Type B pancreatic cell (in vitro differentiated cells): Measurements from ENCODE around the gene ABLIM2. TPM values are rescaled to one million over a fixed set of nuclear protein-coding genes. Genes with fewer than 3 reads are reported as not detected.

ENCODE experiments used
- DNase-seq: peaks from one replicate; pipeline ENCODE4 v3.0.0; 2021; ENCODE audit warnings: mixed read lengths; ENCODE audit not compliant: unreplicated experiment; ENCODE audit errors: extremely low spot score
- H3K27ac Mint-ChIP-seq: 2 replicates; pipeline ENCODE4 v1.8.0; 2021; ENCODE audit warnings: mild to moderate bottlenecking, mixed read lengths
- H3K27me3 Mint-ChIP-seq: 2 replicates; pipeline ENCODE4 v1.8.0; 2021; ENCODE audit warnings: mixed read lengths
- H3K36me3 Mint-ChIP-seq: 2 replicates; pipeline ENCODE4 v1.8.0; 2021; ENCODE audit warnings: mixed read lengths
- H3K4me1 Mint-ChIP-seq: one replicate; pipeline ENCODE4 v1.8.0; 2021; ENCODE audit warnings: mixed read lengths; ENCODE audit not compliant: unreplicated experiment
- H3K4me3 Mint-ChIP-seq: 2 replicates; pipeline ENCODE4 v1.8.0; 2021; ENCODE audit warnings: mild to moderate bottlenecking, mixed read lengths
- H3K9me3 Mint-ChIP-seq: 2 replicates; pipeline ENCODE4 v1.8.0; 2021; ENCODE audit warnings: mixed read lengths
- CTCF ChIP-seq: fragments of 200-600 bp; sonication (generic); conservative IDR thresholded peaks from 2 replicates; pipeline ENCODE4 v1.5.0; 2021; ENCODE audit warnings: antibody characterized with exemption, mild to moderate bottlenecking
- total RNA-seq: library from RNA; stranded (reverse); gene quantifications from 2 replicates; pipeline ENCODE4 v1.2.1, GENCODE V29; 2021; ENCODE audit warnings: low replicate concordance

ABLIM2 gene
- total RNA-seq, 1 donor from 2014 or later, result 2.6 TPM

- Mint-ChIP-seq H3K9me3 (no peaks in the 10 kb centered on the region), H3K27me3 (peaks cover 3% of the 10 kb centered on the region), H3K4me3 (no peak overlapping the region), H3K4me1 (peaks cover 19% of the 10 kb centered on the region), H3K27ac (no peak overlapping the region), H3K36me3 (no peaks in the 10 kb centered on the region)
- TF ChIP-seq CTCF, result no peak
- no peak for DNase-seq
Observed at GRCh38 chr4:8125526-8126056, 33.0 kb downstream of the ABLIM2 start.

DNA sequence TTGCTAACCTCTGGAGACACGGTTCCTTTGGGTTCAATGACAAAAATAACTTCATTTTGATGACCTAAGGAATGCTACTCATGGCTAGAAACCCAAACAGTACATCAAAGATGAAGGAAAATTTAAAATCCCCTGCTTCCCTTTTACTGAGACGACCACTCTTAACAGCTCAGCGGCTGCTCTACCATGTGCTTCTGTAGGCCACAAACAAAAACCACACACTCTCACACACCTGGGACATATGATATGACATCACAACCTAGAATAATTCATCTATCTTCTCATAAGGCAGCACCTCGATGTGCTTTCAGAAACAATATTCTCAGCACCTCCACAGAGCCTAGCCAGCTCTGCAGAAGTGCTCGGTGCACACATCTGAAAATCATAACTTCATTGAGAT, 34.7 kb downstream of the ABLIM2 start:
- Mint-ChIP-seq H3K36me3 (no peaks in the 10 kb centered on the region), H3K4me3 (no peak overlapping the region), H3K27ac (no peak overlapping the region), H3K9me3 (no peaks in the 10 kb centered on the region), H3K27me3 (peaks cover 3% of the 10 kb centered on the region), H3K4me1 (peaks cover 22% of the 10 kb centered on the region)
- no peak for DNase-seq
- no peak for TF ChIP-seq CTCF

DNA sequence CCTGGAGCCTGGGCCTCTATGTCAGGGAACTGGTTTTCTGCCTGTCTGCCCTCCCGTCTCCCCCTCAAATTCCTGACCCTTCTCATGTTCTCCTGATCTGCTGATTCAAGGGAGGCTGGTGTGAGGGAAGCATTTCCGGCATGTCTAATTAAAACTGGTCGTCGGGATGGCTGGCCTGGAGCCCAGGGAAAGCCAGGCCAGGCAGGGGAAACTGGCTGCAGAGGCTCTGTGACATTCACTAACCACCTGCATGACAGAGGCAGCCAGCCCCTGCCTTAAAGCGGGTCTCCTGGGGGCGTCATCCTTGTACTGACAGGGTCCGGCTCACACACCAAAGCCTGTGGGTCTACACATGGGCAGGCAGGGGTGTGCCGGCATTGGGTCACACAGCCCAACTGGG, 35.2 kb downstream of the ABLIM2 start:
- peaks cover 22% of the 10 kb centered on the region for H3K4me1 Mint-ChIP-seq
- no peak for TF ChIP-seq CTCF
- H3K27me3 Mint-ChIP-seq, result peaks cover 3% of the 10 kb centered on the region
- H3K27ac Mint-ChIP-seq, result no peak overlapping the region
- DNase-seq, result no peak
- H3K4me3 Mint-ChIP-seq, result no peak overlapping the region
- no peaks in the 10 kb centered on the region for H3K9me3 Mint-ChIP-seq
- no peaks in the 10 kb centered on the region for H3K36me3 Mint-ChIP-seq

DNA sequence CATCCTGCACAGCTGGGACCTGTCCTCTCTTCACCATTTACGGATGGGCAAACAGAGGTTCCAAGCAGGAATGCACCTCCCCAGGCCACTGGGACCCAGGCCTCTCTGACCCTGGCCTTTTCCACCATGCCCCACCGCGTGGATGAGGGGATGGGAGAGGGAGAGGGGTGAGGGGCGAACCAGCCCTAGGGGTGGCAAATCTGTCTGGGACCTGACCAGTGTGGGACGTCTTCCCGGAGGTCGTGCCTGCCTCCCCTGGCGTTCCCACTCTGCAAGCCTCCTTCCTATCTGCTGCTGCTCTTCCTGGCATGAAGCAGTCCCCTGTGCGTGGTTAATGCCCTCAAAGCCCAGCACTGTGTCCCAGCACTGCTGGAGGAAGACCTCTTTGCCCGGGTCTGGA, 35.9 kb downstream of the ABLIM2 start:
- no peak overlapping the region for H3K27ac Mint-ChIP-seq
- H3K4me3 Mint-ChIP-seq, result no peak overlapping the region

DNA sequence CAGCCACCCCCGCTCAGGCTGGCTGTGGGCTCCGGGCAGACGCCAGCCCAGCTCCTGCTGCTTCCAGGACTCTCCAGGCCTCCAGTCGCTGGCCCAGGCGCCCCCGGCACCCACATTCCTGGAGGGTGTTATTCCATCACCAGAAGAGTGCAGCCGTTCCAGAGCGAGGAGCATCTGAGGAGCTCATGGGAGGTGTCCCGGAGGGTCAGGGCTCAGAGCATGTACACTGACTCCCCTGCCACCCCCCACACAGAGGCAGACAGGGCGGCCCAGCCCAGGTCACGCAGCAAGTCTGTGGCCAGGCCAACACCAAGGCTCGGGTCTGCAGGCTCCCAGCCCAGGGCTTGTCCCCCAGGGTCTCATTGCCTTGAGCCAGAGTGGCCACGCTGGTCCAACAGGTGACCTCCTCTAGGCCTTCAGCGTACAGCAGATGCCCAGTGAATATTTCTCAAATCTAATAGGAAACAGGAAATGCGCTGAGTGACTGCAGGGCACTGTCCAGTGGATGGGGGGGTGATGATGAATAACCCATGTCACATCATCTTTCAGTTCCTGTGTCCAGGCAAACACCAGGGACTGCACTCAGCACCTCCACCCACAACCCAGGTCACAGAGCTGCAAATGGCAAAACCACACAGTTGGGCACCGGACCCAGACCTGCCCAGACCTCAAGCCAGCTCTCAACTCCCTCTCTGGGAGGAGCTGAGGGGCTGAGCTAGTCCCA, 37.2 kb downstream of the ABLIM2 start:
- H3K4me1 Mint-ChIP-seq, result peaks cover 22% of the 10 kb centered on the region
- no peaks in the 10 kb centered on the region for H3K9me3 Mint-ChIP-seq
- H3K27ac Mint-ChIP-seq, result no peak overlapping the region
- TF ChIP-seq CTCF, result no peak
- H3K4me3 Mint-ChIP-seq, result no peak overlapping the region
- peaks cover 3% of the 10 kb centered on the region for H3K27me3 Mint-ChIP-seq
- no peak for DNase-seq
- no peaks in the 10 kb centered on the region for H3K36me3 Mint-ChIP-seq

More for the DNA sequence above, 35.9 kb downstream of the ABLIM2 start:
- peaks cover 3% of the 10 kb centered on the region for H3K27me3 Mint-ChIP-seq
- DNase-seq, result no peak
- peaks cover 22% of the 10 kb centered on the region for H3K4me1 Mint-ChIP-seq
- no peaks in the 10 kb centered on the region for H3K36me3 Mint-ChIP-seq
- H3K9me3 Mint-ChIP-seq, result no peaks in the 10 kb centered on the region
- no peak for TF ChIP-seq CTCF
